ENCODE results near the gene KLK10. TPM values are rescaled to one million over a fixed set of nuclear protein-coding genes. Genes with fewer than 3 reads are reported as not detected.

KLK10 gene
- total and polyA plus RNA-seq, 10 of the 15 experiments (the other 5 are each of a cell fraction or from before 2014, with no cell fraction given) = not detected

GRCh38 chr19:50982186-50982585 lies 37.3 kb downstream of the KLK10 start (continued):
- TF ChIP-seq ZBTB4 (CRISPR knock-in tag; IDR thresholded peaks at IDR 0.05) = no peak

- no peaks in the 10 kb centered on the region for H3K4me1 ChIP-seq (ENCODE audit: control insufficient read depth, insufficient read depth, low read length)
- FAIRE-seq = no peak
- H3K27ac ChIP-seq (ENCODE audit: control insufficient read depth, insufficient read depth) = no peak overlapping the region
- POLR2A ChIA-PET = no interaction called here
- no peaks in the 10 kb centered on the region for H3K79me2 ChIP-seq (ENCODE audit: control insufficient read depth, insufficient read depth, low read length)
- intact Hi-C loops (cut with micrococcal nuclease; ENCODE audit: unreplicated experiment) (no loop called here), in situ Hi-C loops (cut with MboI) (no loop called here)
- H3K9ac ChIP-seq (ENCODE audit: control insufficient read depth, insufficient read depth, low read length) = no peak overlapping the region
- DNase-seq (ENCODE audit: low read depth, low spot score) = no peak
- SMC1A ChIA-PET (ENCODE audit: uncharacterized antibody, unreplicated experiment) = no interaction called here
- H2AFZ ChIP-seq (ENCODE audit: control insufficient read depth, low read depth, low read length) = no peak overlapping the region
- 31% methylated on average over 10 of the region's 11 CpGs for WGBS (ENCODE audit: insufficient coverage, insufficient replicate concordance, low lambda C conversion rate, missing lambda C conversion rate)
- RAD21 ChIA-PET (ENCODE audit: unreplicated experiment) = no interaction called here
- no peaks in the 10 kb centered on the region for H3K27me3 ChIP-seq (replicated peaks in 1 of 2; ENCODE audit: control insufficient read depth in 2 of 2, insufficient read depth in 2 of 2, low read length in 1 of 2)
- H3K9me3 ChIP-seq (replicated peaks; ENCODE audit: control insufficient read depth, insufficient read depth, low read length) = no peaks in the 10 kb centered on the region
- TF ChIP-seq SREBF2 (IDR thresholded peaks at IDR 0.05; ENCODE audit: low read length) = no peak
- TF ChIP-seq SP1 (IDR thresholded peaks at IDR 0.05; ENCODE audit: low read depth, low read length) = no peak
- no peak for TF ChIP-seq TCF3 (IDR thresholded peaks at IDR 0.05; ENCODE audit: borderline replicate concordance, insufficient read depth, low read depth, low read length)
- no peak for TF ChIP-seq KLF5 (IDR thresholded peaks at IDR 0.05; ENCODE audit: partially characterized antibody)
- TF ChIP-seq ZBED1 (IDR thresholded peaks at IDR 0.05; ENCODE audit: borderline replicate concordance) = no peak
- TF ChIP-seq NFXL1 (IDR thresholded peaks at IDR 0.05; ENCODE audit: borderline replicate concordance) = no peak
- TF ChIP-seq EZH2 (IDR thresholded peaks at IDR 0.05; ENCODE audit: borderline replicate concordance, control insufficient read depth, low read depth, low read length) = no peak
- no peak for TF ChIP-seq GABPA (IDR thresholded peaks at IDR 0.05; ENCODE audit: low read depth)
- TF ChIP-seq ATF2 (IDR thresholded peaks at IDR 0.05; ENCODE audit: low read length) = no peak
- TF ChIP-seq LARP7 (IDR thresholded peaks at IDR 0.05) = no peak
- TF ChIP-seq ZNF592 (IDR thresholded peaks at IDR 0.05) = no peak
- TF ChIP-seq PKNOX1 (IDR thresholded peaks at IDR 0.05) = no peak
- CTCF ChIA-PET = no interaction called here
- no TSS peak for BruUV-seq (replicated peaks)
- no peak for ATAC-seq
- H3K4me2 ChIP-seq (ENCODE audit: control insufficient read depth, insufficient read depth) = no peak overlapping the region
- H3K4me3 ChIP-seq = no peak overlapping the region
- H3K36me3 ChIP-seq (ENCODE audit: control insufficient read depth in 2 of 2, insufficient read depth in 2 of 2, low read length in 1 of 2) = no peaks in the 10 kb centered on the region
- H4K20me1 ChIP-seq (ENCODE audit: control insufficient read depth, insufficient read depth) = no peaks in the 10 kb centered on the region; the same call in 1 of the 2 replicates
Observed at GRCh38 chr19:50981587-50982146, 37.8 kb downstream of the KLK10 start.

All from GM12878 (cell line).